GM21825 (cell line): ENCODE results near the gene RET.
"Not testable (repeated sequence)": the region's sequence is repeated elsewhere in the genome, so short reads cannot be mapped to it uniquely, and the experiment has no call there.

ENCODE experiments used
- ATAC-seq: cut with Tn5 transposase; IDR thresholded peaks from one replicate; pipeline ENCODE4 v1.9.1; 2021; ENCODE audit warnings: mild to moderate bottlenecking, moderate library complexity; ENCODE audit not compliant: unreplicated experiment

The RET gene

GRCh38 chr10:43131906-43132305, 55.0 kb downstream of the RET start:
- no peak for ATAC-seq

DNA sequence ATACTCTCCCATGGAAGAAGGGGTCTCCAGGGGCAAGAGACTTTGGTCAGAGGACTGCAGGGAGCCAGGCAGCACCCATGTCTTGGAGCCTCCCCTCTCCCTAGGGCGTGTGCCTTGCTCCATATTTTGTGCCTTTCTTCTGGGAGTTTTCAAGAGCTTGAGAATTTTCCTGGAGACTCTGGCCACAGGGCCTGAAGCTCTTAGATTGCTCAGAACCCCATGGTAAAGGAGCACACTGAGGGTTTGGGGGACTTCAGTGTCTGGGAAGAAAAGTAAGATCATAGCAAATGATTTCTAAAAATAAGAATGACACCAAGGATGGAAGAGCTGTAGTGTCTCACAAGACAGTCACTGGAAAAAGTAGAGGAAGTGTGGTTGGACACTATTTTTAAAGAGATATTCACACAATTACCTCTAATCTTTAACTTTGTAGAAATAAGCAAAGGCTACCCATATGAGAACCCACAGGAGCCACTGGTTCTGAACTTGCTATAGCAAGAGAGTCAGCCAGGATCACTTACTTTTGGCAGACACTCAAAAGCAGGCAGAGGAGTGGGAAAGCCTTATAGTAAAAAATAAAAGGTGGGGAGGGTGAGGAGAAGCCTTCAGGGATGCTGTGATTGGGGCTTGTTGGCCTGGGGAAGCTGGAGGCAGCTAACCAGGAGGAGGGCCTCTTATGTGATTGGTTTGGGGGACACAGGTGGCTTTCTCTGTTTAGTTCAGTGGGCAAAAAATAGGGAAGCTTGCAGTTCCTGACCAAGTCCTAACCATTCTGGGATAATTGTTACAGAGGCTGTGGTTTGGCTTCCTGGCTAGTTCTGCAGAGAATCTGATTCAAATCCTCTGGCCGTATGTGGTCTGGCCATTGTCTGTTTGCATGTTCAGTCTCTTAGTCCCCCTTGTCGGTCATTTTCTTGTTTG, 56.3 kb downstream of the RET start:
- ATAC-seq, result no peak

DNA sequence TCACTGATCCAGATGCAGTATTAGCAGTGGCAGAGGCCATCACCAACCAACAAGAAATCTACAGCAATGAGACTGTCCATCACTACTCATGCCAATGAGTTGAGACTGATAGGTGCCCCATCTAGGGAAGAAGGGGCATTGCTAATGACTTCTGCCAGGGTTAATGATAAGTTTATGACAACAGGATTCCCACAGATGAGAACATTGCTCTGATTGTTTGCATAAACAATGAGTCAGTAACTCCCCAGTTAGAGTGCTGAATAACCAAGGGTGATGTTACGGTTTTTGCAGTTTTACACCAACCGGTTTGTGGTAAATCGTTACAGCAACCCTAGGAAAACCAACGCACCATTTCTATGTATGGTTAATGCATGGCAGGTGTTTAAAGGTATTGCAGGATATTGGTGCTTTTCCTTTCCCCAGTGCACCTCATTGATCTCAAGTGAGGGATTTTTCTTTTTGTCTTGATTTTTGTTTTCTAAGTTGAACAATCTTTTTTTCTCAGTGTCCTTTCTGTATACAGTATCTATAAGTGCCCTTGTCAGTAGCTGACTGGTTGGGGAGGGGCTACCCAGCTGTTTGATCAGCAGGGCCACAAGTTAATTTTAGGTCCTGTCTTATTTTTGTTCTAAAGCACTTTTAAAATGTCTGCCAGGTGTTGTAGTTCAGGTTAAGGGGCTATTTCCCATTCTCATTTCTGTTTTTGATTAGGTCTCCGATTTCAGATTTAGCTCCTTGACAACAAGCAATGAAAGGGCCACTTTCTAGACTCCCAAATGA, 57.4 kb downstream of the RET start:
- no peak for ATAC-seq

- no peak for ATAC-seq
These were observed 58.2 kb downstream of the RET start for GRCh38 chr10:43135064-43135463.

DNA sequence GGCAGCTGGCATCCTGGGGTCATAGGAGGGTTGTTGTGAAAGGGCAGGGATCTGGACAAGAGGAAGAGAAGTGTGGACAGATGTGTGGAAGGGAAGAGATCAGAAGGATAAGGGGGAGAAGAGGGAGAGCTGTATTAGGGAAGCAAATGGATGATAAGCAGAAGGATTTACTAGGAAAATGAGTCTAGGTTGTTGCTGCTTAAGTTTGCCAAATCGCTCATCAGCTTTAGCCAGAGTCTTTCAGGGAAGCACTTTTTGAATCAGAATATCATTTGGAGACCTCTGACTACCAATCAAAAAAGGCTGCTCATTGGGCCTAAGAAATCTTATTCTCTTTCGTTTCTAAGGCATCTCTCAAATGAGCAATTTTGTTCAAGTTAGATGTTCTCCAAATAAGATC, 58.8 kb downstream of the RET start:
- no peak for ATAC-seq

GRCh38 chr10:43136432-43136831, 59.6 kb downstream of the RET start:
- no peak for ATAC-seq

DNA sequence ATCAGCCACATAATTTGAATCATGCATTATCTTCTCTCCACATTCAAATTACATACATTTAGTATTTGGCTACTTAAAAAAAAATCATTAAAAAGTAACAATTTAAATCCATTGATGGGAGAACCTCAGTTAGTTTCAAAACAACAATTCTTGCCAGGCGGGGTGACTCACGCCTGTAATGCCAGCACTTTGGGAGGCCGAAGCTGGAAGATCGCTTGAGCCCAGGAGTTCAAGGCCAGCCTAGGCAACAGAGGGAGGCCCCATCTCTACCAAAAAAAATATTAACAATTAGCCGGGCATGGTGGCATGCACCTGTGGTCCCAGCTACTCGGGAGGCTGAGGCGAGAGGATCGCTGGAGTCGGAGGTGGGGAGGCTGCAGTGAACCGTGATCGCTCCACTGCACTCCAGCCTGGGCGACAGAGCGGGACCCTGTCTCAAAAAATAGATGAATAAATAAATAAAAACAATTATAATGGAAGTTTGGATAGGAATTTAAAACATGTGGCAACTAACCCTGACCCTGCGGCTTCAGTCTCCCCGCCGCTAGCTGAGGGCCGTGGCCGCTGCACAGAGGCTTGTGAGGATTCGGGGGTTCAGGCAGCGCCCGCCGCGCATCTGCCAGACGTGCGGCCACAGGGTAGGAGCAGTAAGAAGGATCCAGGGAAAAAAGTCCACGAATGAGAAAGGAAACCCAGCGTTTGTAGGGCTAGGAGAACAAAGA, 60.3 kb downstream of the RET start:
- no peak for ATAC-seq

DNA sequence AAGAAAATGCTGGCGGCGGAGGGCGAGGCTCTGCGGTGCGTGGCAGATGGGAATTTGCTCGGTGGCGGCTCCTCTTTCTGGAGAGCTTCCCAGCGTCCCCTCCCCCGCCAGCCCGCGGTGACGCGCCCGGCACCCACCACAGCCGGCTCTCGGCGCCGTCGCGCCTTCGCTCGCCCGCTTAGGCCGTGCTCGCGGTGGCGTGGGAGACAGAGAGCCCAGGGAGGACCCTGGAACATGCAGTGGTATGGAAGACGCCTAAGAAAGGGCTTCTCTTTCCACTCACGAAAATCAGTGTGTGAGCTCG, 60.8 kb downstream of the RET start:
- peak; percentile 26 for ATAC-seq

DNA sequence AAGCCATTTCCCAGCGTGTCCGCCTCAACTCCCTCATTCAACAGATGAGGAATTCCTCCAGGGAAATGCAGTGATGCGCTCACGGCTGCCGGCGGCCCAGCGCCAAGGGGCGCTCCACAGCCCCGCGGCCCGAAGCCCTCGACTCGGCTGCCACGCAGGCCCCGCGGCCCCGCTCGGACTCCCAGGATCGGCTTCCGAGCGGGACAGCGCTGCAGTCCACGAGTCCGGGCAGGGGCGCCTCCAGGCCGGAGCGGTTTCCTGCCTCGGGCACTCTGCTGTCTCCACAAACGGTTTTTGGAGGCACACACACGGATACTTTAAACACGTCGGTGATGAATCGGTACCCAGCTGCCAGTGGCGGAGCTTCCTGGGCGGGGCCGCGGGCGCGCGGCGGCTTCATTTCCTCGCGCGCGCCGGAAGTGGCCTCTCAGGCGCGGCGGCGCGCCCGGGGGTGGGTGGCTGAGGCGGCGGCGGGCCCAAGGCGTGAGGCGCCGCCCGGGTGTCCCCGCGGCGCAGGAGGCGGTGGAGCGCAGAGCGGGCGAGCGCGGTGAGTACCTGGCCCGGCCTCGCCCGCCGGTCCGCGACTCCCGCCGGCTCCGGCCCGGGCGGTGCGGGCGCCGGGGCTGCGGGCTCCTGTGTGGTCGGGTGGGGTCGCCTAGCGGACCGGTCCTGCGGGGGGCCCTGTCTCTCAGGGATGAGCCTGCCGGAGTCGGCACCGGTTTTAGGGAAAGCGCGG, 61.3 kb downstream of the RET start, which contains the start of gene CSGALNACT2:
TSS of gene CSGALNACT2 (plus strand) at position 425 of the 736 bp plus-strand sequence. CDS start 16,705 bp downstream, outside the sequence.
- peak; percentile 67 for ATAC-seq

DNA sequence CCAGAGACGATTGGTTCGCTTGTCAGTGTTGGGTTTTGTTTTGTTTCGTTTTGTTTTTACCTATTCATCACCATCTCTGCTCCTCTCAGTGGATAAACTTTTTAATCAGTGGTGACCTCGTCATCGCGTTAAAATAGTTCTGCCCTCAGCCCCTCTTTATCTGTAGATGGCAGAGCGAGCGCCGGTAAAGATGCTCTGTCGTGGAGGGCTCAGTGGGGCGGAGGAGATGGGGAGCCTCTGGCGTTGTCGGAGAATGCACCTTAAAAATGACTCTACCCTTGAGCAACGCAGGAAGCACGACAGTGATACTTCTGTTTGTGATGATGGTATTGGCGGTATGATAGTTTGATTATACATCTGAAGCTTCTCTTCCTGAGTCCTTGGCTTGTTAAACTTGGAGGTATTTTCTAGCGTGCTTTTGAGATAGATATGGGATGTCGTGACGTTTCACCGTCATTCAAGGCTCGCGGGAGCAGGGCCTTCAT, 61.9 kb downstream of the RET start:
- ATAC-seq, result peak; percentile 37

DNA sequence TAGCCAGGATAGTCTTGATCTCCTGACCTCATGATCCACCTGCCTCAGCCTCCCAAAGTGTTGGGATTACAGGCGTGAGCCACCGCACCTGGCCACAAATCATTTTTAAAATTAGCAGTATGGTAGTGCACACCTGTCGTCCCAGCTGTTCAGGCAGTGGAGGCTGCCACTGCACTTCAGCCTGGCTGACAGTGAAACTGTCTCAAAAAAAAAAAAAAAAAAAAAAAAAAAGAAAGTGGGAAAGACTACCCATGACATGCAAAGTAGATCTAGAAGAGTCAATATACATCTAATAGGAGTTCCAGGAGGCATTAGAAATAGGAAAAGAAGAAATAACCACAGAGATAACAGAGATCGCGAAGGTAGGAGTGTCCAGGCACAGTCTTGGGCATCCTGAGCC, 64.6 kb downstream of the RET start:
- ATAC-seq, result no peak

DNA sequence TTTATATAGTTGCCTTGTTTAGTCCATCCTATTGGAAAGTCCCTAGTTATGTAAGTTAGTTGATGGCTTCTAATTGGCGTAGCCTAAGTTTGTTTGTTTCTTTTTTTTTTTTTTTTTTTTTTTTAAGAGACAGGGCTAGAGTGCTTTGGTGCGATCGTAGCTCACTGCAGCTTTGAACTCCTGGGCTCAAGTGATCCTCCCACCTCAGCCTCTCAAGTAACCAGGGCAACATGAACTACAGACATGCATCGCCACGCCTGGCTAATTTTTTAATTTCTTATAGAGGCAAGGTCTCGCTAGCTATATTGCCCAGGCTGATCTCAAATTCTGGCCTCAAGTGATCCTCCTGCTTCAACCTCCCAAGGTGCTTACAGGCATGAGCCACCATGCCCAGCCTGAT, 68.4 kb downstream of the RET start:
- no peak for ATAC-seq

DNA sequence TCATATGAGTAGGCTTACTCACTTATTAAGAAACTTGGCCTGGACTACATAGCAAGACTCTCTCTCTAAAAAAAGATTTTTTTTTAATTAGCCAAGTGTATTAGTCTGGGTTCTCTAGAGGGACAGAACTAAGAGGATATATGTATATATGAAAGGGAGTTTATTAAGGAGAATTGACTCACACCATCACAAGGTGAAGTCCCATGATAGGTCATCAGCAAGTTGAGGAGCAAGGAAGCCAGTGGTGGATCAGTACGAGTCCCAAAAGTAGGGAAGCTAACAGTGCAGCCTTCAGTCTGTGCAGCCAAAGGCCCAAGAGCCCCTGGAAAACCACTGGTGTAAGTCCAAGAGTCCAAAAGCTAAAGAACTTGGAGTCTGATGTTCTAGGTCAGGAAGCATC, 69.1 kb downstream of the RET start:
- not testable (repeated sequence) for ATAC-seq

DNA sequence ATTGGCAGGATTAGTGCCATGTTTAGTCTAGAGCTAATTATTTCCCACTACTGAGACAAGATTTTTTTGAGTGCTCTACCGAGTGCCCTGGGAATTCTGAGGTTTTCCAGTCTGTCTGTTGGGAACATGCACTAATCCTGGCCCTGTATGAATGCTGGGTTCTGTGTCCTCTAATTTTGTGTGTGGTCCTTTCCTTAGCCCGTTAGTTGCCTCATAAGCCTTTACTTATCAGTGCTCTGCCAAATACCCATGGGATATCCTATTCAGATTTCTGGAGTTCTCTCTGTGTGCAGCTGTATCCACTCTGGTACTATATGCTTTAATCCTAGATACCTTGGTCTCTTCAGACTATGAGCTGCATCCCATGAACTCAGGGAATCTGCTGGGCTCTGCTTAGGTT, 74.5 kb downstream of the RET start:
- ATAC-seq, result no peak

DNA sequence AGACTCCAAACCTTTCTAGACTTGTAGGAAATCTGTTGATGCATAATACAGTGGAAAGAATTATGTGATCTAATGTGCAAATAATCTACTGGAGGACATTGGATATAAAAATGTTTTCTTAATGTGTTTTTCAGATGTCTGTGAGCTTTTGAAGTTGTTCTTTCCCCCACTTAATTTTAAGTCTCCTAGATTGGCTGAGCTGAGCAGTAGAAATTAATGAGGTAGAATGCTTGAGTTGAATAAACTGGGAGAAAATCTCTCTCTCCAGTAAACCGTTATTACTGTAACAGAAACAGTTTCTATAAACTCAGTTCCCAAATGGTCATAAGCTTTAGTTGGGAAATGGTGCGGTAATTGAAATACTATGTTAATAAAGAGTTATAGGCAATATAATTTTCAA, 77.0 kb downstream of the RET start:
- ATAC-seq, result no peak

DNA sequence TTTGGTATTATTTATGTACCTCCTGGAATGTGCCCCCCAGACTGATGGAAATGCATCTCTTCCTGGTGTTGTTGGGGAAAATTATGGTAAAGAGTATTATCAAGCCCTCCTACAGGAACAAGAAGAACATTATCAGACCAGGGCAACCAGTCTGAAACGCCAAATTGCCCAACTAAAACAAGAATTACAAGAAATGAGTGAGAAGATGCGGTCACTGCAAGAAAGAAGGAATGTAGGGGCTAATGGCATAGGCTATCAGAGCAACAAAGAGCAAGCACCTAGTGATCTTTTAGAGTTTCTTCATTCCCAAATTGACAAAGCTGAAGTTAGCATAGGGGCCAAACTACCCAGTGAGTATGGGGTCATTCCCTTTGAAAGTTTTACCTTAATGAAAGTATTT, 78.4 kb downstream of the RET start:
- no peak for ATAC-seq

DNA sequence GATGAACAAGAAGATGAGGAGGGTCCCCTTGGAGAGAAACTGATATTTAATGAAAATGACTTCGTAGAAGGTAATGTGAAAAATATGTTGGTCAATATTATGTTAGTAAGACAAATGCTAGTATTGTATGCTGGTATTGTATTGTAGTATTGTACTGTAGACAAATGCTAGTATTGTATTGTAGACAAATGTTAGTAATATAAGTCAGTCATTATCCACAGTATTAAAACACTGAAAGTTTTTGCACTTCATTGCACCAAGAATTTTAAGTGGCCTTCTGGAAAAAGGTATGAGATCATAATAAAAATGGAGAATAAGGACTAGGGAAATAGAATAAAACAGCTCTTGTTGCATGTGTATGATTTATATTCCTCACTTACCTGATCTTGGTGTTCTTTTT, 78.9 kb downstream of the RET start:
- no peak for ATAC-seq

GRCh38 chr10:43156590-43157341, 79.9 kb downstream of the RET start:
- no peak for ATAC-seq

DNA sequence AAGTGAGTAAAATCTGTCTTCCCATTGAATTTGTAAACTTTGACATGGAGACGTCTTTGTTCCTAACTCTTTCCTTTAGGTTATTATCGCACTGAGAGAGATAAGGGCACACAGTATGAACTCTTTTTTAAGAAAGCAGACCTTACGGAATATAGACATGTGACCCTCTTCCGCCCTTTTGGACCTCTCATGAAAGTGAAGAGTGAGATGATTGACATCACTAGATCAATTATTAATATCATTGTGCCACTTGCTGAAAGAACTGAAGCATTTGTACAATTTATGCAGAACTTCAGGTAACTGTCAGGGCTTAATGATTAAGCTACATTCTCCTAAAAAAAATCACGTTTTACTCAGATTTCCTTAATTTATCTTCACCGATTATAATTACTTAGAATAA, 81.8 kb downstream of the RET start:
- ATAC-seq, result no peak
